GM19239 (cell line): ENCODE results near the gene RPL15.
A peak's percentile ranks its signal among the peaks of the same experiment; 100 is the strongest.
"Not testable (repeated sequence)": the region's sequence is repeated elsewhere in the genome, so short reads cannot be mapped to it uniquely, and the experiment has no call there.

Source experiments
- DNase-seq: peaks from one replicate; pipeline ENCODE4 v3.0.0; 2011; ENCODE audit warnings: low spot score; ENCODE audit not compliant: insufficient read length
- FAIRE-seq: peaks from 2 replicates; lab custom pipeline; 2011; peaks lifted over from hg19 to GRCh38; lab: Jason Lieb, UNC

The RPL15 gene

GRCh38 chr3:23888617-23889228 lies 28.2 kb upstream of the RPL15 start:
- DNase-seq (no peak), FAIRE-seq (peak; percentile 76)

- FAIRE-seq (no peak), DNase-seq (no peak)
Measured at GRCh38 chr3:23889386-23889785, 27.5 kb upstream of the RPL15 start.

GRCh38 chr3:23889950-23890349 lies 27.0 kb upstream of the RPL15 start:
- DNase-seq, result no peak
- no peak for FAIRE-seq

- FAIRE-seq (no peak), DNase-seq (no peak)
Measured at GRCh38 chr3:23894254-23895061, 22.5 kb upstream of the RPL15 start.

- FAIRE-seq (no peak), DNase-seq (no peak)
Measured at GRCh38 chr3:23895181-23895580, 21.8 kb upstream of the RPL15 start.

GRCh38 chr3:23900744-23901143 lies 16.2 kb upstream of the RPL15 start:
- no peak for FAIRE-seq

GRCh38 chr3:23904545-23904944 lies 12.4 kb upstream of the RPL15 start:
- DNase-seq, result no peak
- no peak for FAIRE-seq

More at GRCh38 chr3:23900744-23901143, 16.2 kb upstream of the RPL15 start:
- no peak for DNase-seq

- DNase-seq, result no peak
- no peak for FAIRE-seq
Measured at GRCh38 chr3:23909341-23909740, 7.6 kb upstream of the RPL15 start.

- FAIRE-seq, result no peak
- DNase-seq, result no peak
Measured at GRCh38 chr3:23911397-23911796, 5.5 kb upstream of the RPL15 start.

GRCh38 chr3:23912335-23912734 lies 4.6 kb upstream of the RPL15 start:
- DNase-seq, FAIRE-seq: not testable (repeated sequence)

GRCh38 chr3:23913182-23913581 lies 3.8 kb upstream of the RPL15 start:
- FAIRE-seq, result no peak
- no peak for DNase-seq

- FAIRE-seq (no peak), DNase-seq (no peak)
Measured at GRCh38 chr3:23913873-23914743, 2.8 kb upstream of the RPL15 start.

GRCh38 chr3:23915537-23916108 lies 1.3 kb upstream of the RPL15 start:
- FAIRE-seq, result no peak

GRCh38 chr3:23916152-23916885 lies 613 bp upstream of the RPL15 start:
- no peak for FAIRE-seq
- DNase-seq, result no peak

More at GRCh38 chr3:23915537-23916108, 1.3 kb upstream of the RPL15 start:
- DNase-seq, result no peak

GRCh38 chr3:23917679-23918303 lies 859 bp downstream of the RPL15 start:
- peak; percentile 51 for FAIRE-seq
- DNase-seq, result not testable (repeated sequence)

GRCh38 chr3:23918331-23918730 lies 1.4 kb downstream of the RPL15 start:
- FAIRE-seq, DNase-seq: not testable (repeated sequence)

- DNase-seq (no peak), FAIRE-seq (no peak)
Measured at GRCh38 chr3:23919628-23920027, 2.7 kb downstream of the RPL15 start.

- FAIRE-seq, result no peak
- DNase-seq, result no peak
Measured at GRCh38 chr3:23920151-23920655, 3.3 kb downstream of the RPL15 start.

GRCh38 chr3:23921052-23921511 lies 4.2 kb downstream of the RPL15 start:
- DNase-seq, result no peak
- no peak for FAIRE-seq
